H1 (cell line): ENCODE results near the gene NELL1. TPM values are rescaled to one million over a fixed set of nuclear protein-coding genes. Genes with fewer than 3 reads are reported as not detected.

Experiments
- CTCF ChIA-PET: fragments of 300-600 bp; sonication (Branson Sonifier 250); formaldehyde crosslinking; loops from one replicate; lab custom pipeline; 2021; ENCODE audit not compliant: partially characterized antibody; lab: Charles Lee
- POLR2A ChIA-PET: fragments of 300-600 bp; sonication (Branson Sonifier 250); formaldehyde crosslinking; loops from one replicate; lab custom pipeline; 2021; ENCODE audit warnings: inconsistent platforms; ENCODE audit not compliant: partially characterized antibody; lab: Charles Lee
- DNase-seq, 2 experiments: peaks; one replicate each; pipeline versions ENCODE4 v3.0.0 to v3.0.0-alpha.2; 2010 to 2022; ENCODE audit warnings: low spot score in 2 of 2, low read depth in 1 of 2, mixed read lengths in 1 of 2
- FAIRE-seq: peaks from 2 replicates; lab custom pipeline; 2011; peaks lifted over from hg19 to GRCh38; lab: Jason Lieb, UNC
- H2AFZ ChIP-seq: 2 replicates; pipeline ENCODE4 v1.8.1; 2012; ENCODE audit warnings: low read length, inconsistent platforms
- H2AK5ac ChIP-seq: 2 replicates; pipeline ENCODE4 v1.6.1; 2013; ENCODE audit warnings: low read depth, low read length
- H2BK120ac ChIP-seq: replicated peaks from 2 replicates; pipeline ENCODE3; 2013; ENCODE audit warnings: low read depth, low read length, inconsistent platforms
- H2BK12ac ChIP-seq: 2 replicates; pipeline ENCODE4 v1.6.1; 2013; ENCODE audit warnings: low read depth, low read length
- H2BK15ac ChIP-seq: 2 replicates; pipeline ENCODE4 v1.6.1; 2013; ENCODE audit warnings: low read length
- H2BK20ac ChIP-seq: 2 replicates; pipeline ENCODE4 v1.6.1; 2013; ENCODE audit warnings: low read length
- H2BK5ac ChIP-seq: 2 replicates; pipeline ENCODE4 v1.6.1; 2013; ENCODE audit warnings: low read depth, low read length
- H3K14ac ChIP-seq: 2 replicates; pipeline ENCODE4 v1.6.1; 2013; ENCODE audit warnings: inconsistent platforms; ENCODE audit not compliant: insufficient read length
- H3K18ac ChIP-seq: 2 replicates; pipeline ENCODE4 v1.6.1; 2013; ENCODE audit warnings: low read length; ENCODE audit errors: extremely low read depth
- H3K23ac ChIP-seq: 2 replicates; pipeline ENCODE4 v1.6.1; 2013; ENCODE audit warnings: inconsistent platforms; ENCODE audit not compliant: insufficient read length
- H3K23me2 ChIP-seq: 2 replicates; pipeline ENCODE4 v1.6.1; 2013; ENCODE audit warnings: low read depth, low read length
- H3K27ac ChIP-seq: 2 replicates; pipeline ENCODE4 v1.6.1; 2011; ENCODE audit warnings: low read depth, low read length, inconsistent platforms
- H3K27me3 ChIP-seq, 4 experiments: replicated peaks in 1 of 4; 1 replicate in 1 of 4; 2 replicates in 3 of 4; pipeline versions ENCODE4 v1.6.1 to v1.8.1; 2011 to 2013; ENCODE audit warnings: low read length in 3 of 4, mild to moderate bottlenecking in 3 of 4, inconsistent platforms in 2 of 4, mixed read lengths in 2 of 4, moderate library complexity in 1 of 4; ENCODE audit not compliant: control insufficient read depth in 3 of 4, insufficient read depth in 3 of 4; ENCODE audit errors: extremely low read depth in 1 of 4
- H3K36me3 ChIP-seq, 4 experiments: 2 replicates each; pipeline versions ENCODE4 v1.6.1 to v1.8.1; 2011 to 2013; ENCODE audit warnings: mild to moderate bottlenecking in 4 of 4, low read length in 3 of 4, moderate library complexity in 2 of 4, control low read depth in 1 of 4, inconsistent platforms in 1 of 4; ENCODE audit not compliant: insufficient read depth in 4 of 4, control insufficient read depth in 2 of 4
- H3K4ac ChIP-seq: replicated peaks from 2 replicates; pipeline ENCODE3; 2013; ENCODE audit warnings: low read length, low read depth, mixed read lengths, inconsistent platforms; ENCODE audit not compliant: insufficient read length
- H3K4me1 ChIP-seq, 4 experiments: replicated peaks in 1 of 4; 1 replicate in 1 of 4; 2 replicates in 3 of 4; pipeline versions ENCODE4 v1.6.1 to v1.8.1; 2011 to 2013; ENCODE audit warnings: low read length in 3 of 4, inconsistent platforms in 2 of 4, mixed read lengths in 1 of 4; ENCODE audit not compliant: insufficient read depth in 4 of 4, control insufficient read depth in 3 of 4
- H3K4me2 ChIP-seq, 2 experiments: 2 replicates each; pipeline versions ENCODE4 v1.6.1 to v1.8.1; 2011 to 2013; ENCODE audit warnings: low read depth in 2 of 2, low read length in 2 of 2, control low read depth in 1 of 2, inconsistent platforms in 1 of 2, mild to moderate bottlenecking in 1 of 2; ENCODE audit not compliant: insufficient read depth in 1 of 2
- H3K4me3 ChIP-seq, 4 experiments: fragments of 200-600, 300-600 bp in 1 of 4; sonication (generic), shearing (Covaris generic), sonication (Bioruptor Twin) in 1 of 4; 2 replicates each; pipeline versions ENCODE4 v1.5.1 to v1.8.1; 2011 to 2016; ENCODE audit warnings: low read length in 4 of 4, low read depth in 3 of 4, control low read depth in 2 of 4, inconsistent platforms in 2 of 4, mild to moderate bottlenecking in 2 of 4, mixed read lengths in 1 of 4, moderate library complexity in 1 of 4; ENCODE audit not compliant: insufficient read depth in 2 of 4; ENCODE audit errors: extremely low read depth in 1 of 4
- H3K56ac ChIP-seq: replicated peaks from 2 replicates; pipeline ENCODE3; 2013; ENCODE audit warnings: low read depth, mild to moderate bottlenecking, mixed read lengths, low read length, inconsistent platforms; ENCODE audit not compliant: insufficient read length
- H3K79me1 ChIP-seq: 2 replicates; pipeline ENCODE4 v1.6.1; 2013; ENCODE audit warnings: low read depth, low read length, control low read depth
- H3K79me2 ChIP-seq, 2 experiments: 2 replicates each; pipeline versions ENCODE4 v1.6.1 to v1.8.1; 2012 to 2013; ENCODE audit warnings: low read length in 2 of 2, mild to moderate bottlenecking in 2 of 2, inconsistent platforms in 1 of 2; ENCODE audit not compliant: insufficient read depth in 2 of 2, control insufficient read depth in 1 of 2
- H3K9ac ChIP-seq, 4 experiments: replicated peaks in 1 of 4; 1 replicate in 1 of 4; 2 replicates in 3 of 4; pipeline versions ENCODE4 v1.6.1 to v1.8.1; 2011 to 2013; ENCODE audit warnings: low read depth in 3 of 4, low read length in 3 of 4, control low read depth in 2 of 4, mild to moderate bottlenecking in 2 of 4, moderate library complexity in 2 of 4, inconsistent platforms in 1 of 4; ENCODE audit errors: extremely low read depth in 1 of 4
- H3K9me3 ChIP-seq, 2 experiments: 2 replicates each; pipeline versions ENCODE4 v1.6.1 to v1.8.1; 2012 to 2013; ENCODE audit warnings: mild to moderate bottlenecking in 2 of 2, moderate library complexity in 2 of 2, control low read depth in 1 of 2, inconsistent platforms in 1 of 2, low read depth in 1 of 2, low read length in 1 of 2, mixed read lengths in 1 of 2; ENCODE audit not compliant: insufficient read depth in 2 of 2
- H4K20me1 ChIP-seq, 2 experiments: replicated peaks in 1 of 2; 2 replicates each; pipeline versions ENCODE3 to v1.8.1; 2011 to 2013; ENCODE audit warnings: inconsistent platforms in 2 of 2, low read length in 2 of 2, mild to moderate bottlenecking in 1 of 2; ENCODE audit not compliant: insufficient read depth in 2 of 2, control insufficient read depth in 1 of 2
- H4K5ac ChIP-seq: 2 replicates; pipeline ENCODE4 v1.6.1; 2013; ENCODE audit warnings: low read length, low read depth, mixed read lengths, inconsistent platforms; ENCODE audit not compliant: insufficient read length
- H4K8ac ChIP-seq: 2 replicates; pipeline ENCODE4 v1.8.0; 2013; ENCODE audit warnings: mild to moderate bottlenecking, moderate library complexity, low read length, inconsistent platforms; ENCODE audit not compliant: insufficient read depth; ENCODE audit errors: extremely low read depth
- H4K91ac ChIP-seq: replicated peaks from 2 replicates; pipeline ENCODE3; 2013; ENCODE audit warnings: low read length, mixed read lengths, inconsistent platforms; ENCODE audit not compliant: insufficient read length
- CEBPB ChIP-seq: IDR thresholded peaks from 2 replicates; pipeline ENCODE4 v1.6.1; 2012; ENCODE audit warnings: low read depth, low read length
- CHD2 ChIP-seq: IDR thresholded peaks from 2 replicates; pipeline ENCODE4 v1.6.1; 2012; ENCODE audit warnings: low read length, improper control_type of control experiment
- EZH2 ChIP-seq: fragments of 200-600 bp; sonication (generic); IDR thresholded peaks from 2 replicates; pipeline ENCODE4 v1.7.1; 2012; ENCODE audit warnings: low read depth, mild to moderate bottlenecking, moderate library complexity, low read length, inconsistent platforms; ENCODE audit not compliant: severe bottlenecking
- HDAC6 ChIP-seq: IDR thresholded peaks from one replicate; pipeline ENCODE4 v1.7.1; 2012; ENCODE audit warnings: low read depth, mild to moderate bottlenecking, inconsistent platforms, low read length, moderate library complexity
- RFX5 ChIP-seq: IDR thresholded peaks from 2 replicates; pipeline ENCODE4 v1.6.1; 2011; ENCODE audit warnings: low read depth, low read length, improper control_type of control experiment, borderline replicate concordance
- WGBS, 2 experiments: shearing (Covaris generic) in 1 of 2; methylation state at CpG; one replicate each; pipeline versions ENCODE4 v1.1.6 to v1.1.7; 2013 to 2015; ENCODE audit warnings: low lambda C conversion rate in 2 of 2, mixed read lengths in 2 of 2, inconsistent platforms in 1 of 2, low coverage in 1 of 2, missing lambda C conversion rate in 1 of 2; ENCODE audit not compliant: insufficient replicate concordance in 2 of 2, insufficient coverage in 1 of 2, insufficient read length in 1 of 2; ENCODE audit errors: extremely low coverage in 1 of 2, missing lambda C conversion rate in 1 of 2; 5-methylcytosine and 5-hydroxymethylcytosine counted together
- polyA plus RNA-seq, 7 experiments: library from polyadenylated mRNA; depleted of rRNA in 3 of 7; stranded (reverse) in 5 of 7; unstranded in 2 of 7; fragments of >200 nt in 5 of 7; fragments of 200-250 nt in 2 of 7; gene quantifications; 1 replicate in 5 of 7; 2 replicates in 1 of 7; 4 replicates in 1 of 7; pipeline versions ENCODE4 v1.2.1 to v1.2.3, GENCODE V29; 2011 to 2013; ENCODE audit warnings: missing spikeins in 2 of 7, mixed read lengths in 2 of 7
- total RNA-seq: library from RNA; stranded (reverse); fragmentation: NEBNext Ultra II Directional; extraction: Animal tissue kit (Norgen Biotek cat#: 25700); gene quantifications from 2 replicates; pipeline ENCODE4 v1.2.1, GENCODE V29; 2021

NELL1 gene
- total and polyA plus RNA-seq, 2 of the 8 experiments (the other 6 are each of a cell fraction or from before 2014, with no cell fraction given) = 0.21 TPM; not detected in 1

DNA sequence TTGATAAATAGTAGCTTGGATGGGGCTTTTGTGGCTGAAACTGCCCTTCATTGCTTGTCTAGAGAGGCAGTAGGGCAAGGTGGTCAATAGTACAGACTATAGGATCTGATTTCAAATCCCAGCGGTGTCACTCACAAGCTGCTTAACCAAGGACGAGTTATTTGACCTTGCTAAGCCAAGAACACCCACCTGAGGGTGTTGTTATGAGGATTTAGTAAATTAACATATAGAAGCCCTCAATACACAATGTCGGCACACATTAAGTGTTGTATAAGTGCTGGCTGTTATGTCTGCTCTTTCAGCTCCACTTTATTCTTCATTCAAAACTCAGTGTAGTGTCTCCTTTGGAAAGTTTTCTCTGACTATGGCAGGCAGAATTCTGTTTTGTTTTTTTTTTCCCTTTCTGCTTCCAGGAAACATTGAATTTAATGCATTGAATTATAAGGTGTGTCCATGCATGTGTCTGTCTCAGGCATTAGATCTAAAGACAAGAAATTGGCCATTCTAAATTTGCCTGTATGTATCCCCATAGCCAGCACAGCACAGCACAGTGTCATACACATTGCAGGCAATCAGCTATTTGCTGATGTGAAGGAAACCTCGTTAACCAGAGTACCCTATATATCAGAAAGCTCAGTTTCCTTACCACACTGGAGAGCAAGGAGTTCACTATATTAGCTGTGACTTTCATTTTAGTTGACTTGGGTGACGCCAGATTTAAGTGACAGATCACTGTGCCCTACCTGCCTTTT, 212.1 kb downstream of the NELL1 start:
- DNase-seq = no peak
- H3K27me3 ChIP-seq = no peaks in the 10 kb centered on the region
- H4K8ac ChIP-seq = no peak overlapping the region
- ChIA-PET POLR2A (no interaction called here), CTCF (interaction anchor here (0.6 to 2.0 kb wide), 7 partner anchors 8 to 442 kb away, joined by 3 to 10 read pairs (median 5); no protein-coding TSS in a partner anchor)
- no peaks in the 10 kb centered on the region for H4K20me1 ChIP-seq
- WGBS, 2 experiments = 41% methylated on average over 5 of the region's 5 CpGs; no CpG with 5 or more reads in 1 of the 2 experiments
- H3K56ac ChIP-seq = no peak overlapping the region
- H2BK15ac ChIP-seq = no peak overlapping the region
- H3K14ac ChIP-seq = no peak overlapping the region
- H3K9me3 ChIP-seq = no peaks in the 10 kb centered on the region
- TF ChIP-seq EZH2 (no peak), CHD2 (no peak), HDAC6 (no peak), RFX5 (no peak), CEBPB (no peak)
- H3K79me2 ChIP-seq = no peaks in the 10 kb centered on the region
- H3K23me2 ChIP-seq = no peaks in the 10 kb centered on the region
- H3K4me3 ChIP-seq = peak overlapping the region in 1 of 4 experiments; percentile 15; a peak in 1 of 8 replicates
- H3K4me2 ChIP-seq = peak overlapping the region; percentile 41 to 60
- H3K18ac ChIP-seq = no peak overlapping the region
- H2BK20ac ChIP-seq = no peak overlapping the region
- H3K9ac ChIP-seq = no peak overlapping the region
- no peak overlapping the region for H2AFZ ChIP-seq
- H3K36me3 ChIP-seq = no peaks in the 10 kb centered on the region
- H4K91ac ChIP-seq = no peak overlapping the region
- H2BK12ac ChIP-seq = peak overlapping the region; percentile 11; the same call in 1 of the 2 replicates
- no peaks in the 10 kb centered on the region for H3K79me1 ChIP-seq
- H3K27ac ChIP-seq = no peak overlapping the region
- H3K23ac ChIP-seq = no peak overlapping the region
- H3K4me1 ChIP-seq = peaks cover 0 to 11% (median 8%) of the 10 kb centered on the region in 4 experiments; a peak in 3 of 7 replicates
- FAIRE-seq = no peak
- peak overlapping the region; percentile 0 for H2BK120ac ChIP-seq
- 0 out of 2 replicates have a peak overlapping the region, but pooled peaks have one; percentile 0 for H2BK5ac ChIP-seq
- no peak overlapping the region for H4K5ac ChIP-seq
- no peak overlapping the region for H2AK5ac ChIP-seq
- no peak overlapping the region for H3K4ac ChIP-seq
